Thymus (tissue), 11 donors: ENCODE results near the gene CWC25. TPM values are rescaled to one million over a fixed set of nuclear protein-coding genes. Genes with fewer than 3 reads are reported as not detected.

Source experiments
- DNase-seq, 9 donors: peaks; one replicate each; pipeline ENCODE4 v3.0.0-alpha.2; 2013; ENCODE audit warnings: low spot score in 9 of 9, low read depth in 6 of 9, missing footprints in 1 of 9
- H3K27ac ChIP-seq, 2 donors: one replicate each; pipeline ENCODE4 v1.5.1; 2013; ENCODE audit warnings: control low read depth in 1 of 2, low read depth in 1 of 2, low read length in 1 of 2, mild to moderate bottlenecking in 1 of 2, moderate library complexity in 1 of 2
- H3K27me3 ChIP-seq, 2 donors: one replicate each; pipeline ENCODE4 v1.5.1; 2013; ENCODE audit warnings: low read length in 1 of 2; ENCODE audit not compliant: control insufficient read depth in 2 of 2, insufficient read depth in 1 of 2
- H3K36me3 ChIP-seq, 2 donors: one replicate each; pipeline ENCODE4 v1.5.1; 2013; ENCODE audit warnings: low read length in 1 of 2, mild to moderate bottlenecking in 1 of 2, moderate library complexity in 1 of 2; ENCODE audit not compliant: control insufficient read depth in 2 of 2, insufficient read depth in 2 of 2
- H3K4me1 ChIP-seq, 2 donors: one replicate each; pipeline ENCODE4 v1.5.1; 2013; ENCODE audit warnings: low read length in 2 of 2; ENCODE audit not compliant: control insufficient read depth in 2 of 2, insufficient read depth in 2 of 2
- H3K4me3 ChIP-seq, 2 donors: one replicate each; pipeline ENCODE4 v1.5.1; 2013; ENCODE audit warnings: low read length in 2 of 2, control low read depth in 1 of 2, mild to moderate bottlenecking in 1 of 2
- H3K9me3 ChIP-seq, 2 donors: one replicate each; pipeline ENCODE4 v1.5.1; 2013; ENCODE audit warnings: low read length in 1 of 2, mild to moderate bottlenecking in 1 of 2; ENCODE audit not compliant: control insufficient read depth in 2 of 2, insufficient read depth in 1 of 2
- WGBS: extraction: QIAGEN DNeasy Blood & Tissue Kit; methylation state at CpG from one replicate; pipeline ENCODE4 v1.1.7; 2013; 5-methylcytosine and 5-hydroxymethylcytosine counted together
- polyA plus RNA-seq: library from polyadenylated mRNA; stranded (reverse); fragments of 200-250 nt; gene quantifications from one replicate; pipeline ENCODE4 v1.2.3, GENCODE V29; 2013
- total RNA-seq: library from RNA; stranded (reverse); fragments of 120-200 nt; gene quantifications from one replicate; pipeline ENCODE4 v1.2.4, GENCODE V29; 2013
- donor health status: healthy.

CWC25 gene
- total and polyA plus RNA-seq, 2 donors = 18.7 to 36.2 TPM

GRCh38 chr17:38777641-38778250 lies 47.4 kb downstream of the CWC25 start:
- Histone ChIP-seq H3K4me3 (no peak overlapping the region), H3K36me3 (peaks cover 66 to 79% of the 10 kb centered on the region in 2 donors), H3K9me3 (no peaks in the 10 kb centered on the region), H3K27me3 (no peaks in the 10 kb centered on the region), H3K27ac (no peak overlapping the region), H3K4me1 (peaks cover 0 to 2% of the 10 kb centered on the region in 2 donors)
- DNase-seq = no peak
- WGBS = 83% methylated on average over 7 of the region's 7 CpGs

- Histone ChIP-seq H3K36me3 (peaks cover 51 to 77% of the 10 kb centered on the region in 2 donors), H3K4me3 (no peak overlapping the region), H3K9me3 (no peaks in the 10 kb centered on the region), H3K4me1 (no peaks in the 10 kb centered on the region), H3K27ac (no peak overlapping the region), H3K27me3 (no peaks in the 10 kb centered on the region)
- no peak for DNase-seq
These were observed 51.9 kb downstream of the CWC25 start for GRCh38 chr17:38773258-38773657.

GRCh38 chr17:38768417-38768816 lies 56.7 kb downstream of the CWC25 start:
- no peak overlapping the region for H3K27ac ChIP-seq
- DNase-seq = no peak
- no peaks in the 10 kb centered on the region for H3K27me3 ChIP-seq
- 95% methylated on average over 6 of the region's 6 CpGs for WGBS
- H3K9me3 ChIP-seq = no peaks in the 10 kb centered on the region
- no peak overlapping the region for H3K4me3 ChIP-seq
- H3K4me1 ChIP-seq = no peaks in the 10 kb centered on the region
- H3K36me3 ChIP-seq = peaks cover 66 to 93% of the 10 kb centered on the region in 2 donors

GRCh38 chr17:38766341-38766740 lies 58.8 kb downstream of the CWC25 start:
- Histone ChIP-seq H3K9me3 (no peaks in the 10 kb centered on the region), H3K4me3 (no peak overlapping the region), H3K27ac (no peak overlapping the region), H3K4me1 (no peaks in the 10 kb centered on the region), H3K36me3 (peaks cover 80 to 93% of the 10 kb centered on the region in 2 donors), H3K27me3 (no peaks in the 10 kb centered on the region)
- WGBS = 97% methylated on average over 5 of the region's 5 CpGs
- DNase-seq = no peak

GRCh38 chr17:38762231-38762630 lies 62.9 kb downstream of the CWC25 start:
- no peak overlapping the region for H3K27ac ChIP-seq
- no peak for DNase-seq
- H3K4me1 ChIP-seq = no peaks in the 10 kb centered on the region
- H3K36me3 ChIP-seq = peaks cover 82 to 85% of the 10 kb centered on the region in 2 donors
- H3K9me3 ChIP-seq = no peaks in the 10 kb centered on the region
- H3K4me3 ChIP-seq = no peak overlapping the region
- WGBS = 99% methylated on average over 3 of the region's 3 CpGs
- no peaks in the 10 kb centered on the region for H3K27me3 ChIP-seq

DNA sequence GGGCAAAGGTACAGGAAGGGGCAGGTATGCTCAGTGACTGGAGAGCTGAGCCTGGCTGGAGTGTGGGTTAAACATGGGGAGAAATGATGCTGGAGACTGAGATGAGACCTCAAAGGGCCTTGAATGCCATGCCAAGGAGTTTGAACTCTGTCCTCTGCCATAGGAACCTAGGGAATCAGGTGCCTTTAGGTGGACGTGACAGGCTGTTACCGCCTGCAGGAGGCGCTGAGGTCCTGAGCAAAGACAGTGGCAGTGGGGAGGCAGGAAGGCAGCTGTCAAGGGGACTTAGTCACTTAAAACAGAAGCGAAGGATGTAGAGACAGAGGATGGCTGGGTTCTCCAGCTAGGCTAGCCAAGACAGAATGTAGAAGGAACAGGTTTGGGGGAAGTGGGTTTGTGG lies 63.5 kb downstream of the CWC25 start:
- Histone ChIP-seq H3K9me3 (no peaks in the 10 kb centered on the region), H3K4me3 (no peak overlapping the region), H3K4me1 (no peaks in the 10 kb centered on the region), H3K27ac (no peak overlapping the region), H3K36me3 (peaks cover 77 to 80% of the 10 kb centered on the region in 2 donors), H3K27me3 (no peaks in the 10 kb centered on the region)
- WGBS = 93% methylated on average over 4 of the region's 4 CpGs
- DNase-seq = peak in 1 of 9 donors; percentile 31

DNA sequence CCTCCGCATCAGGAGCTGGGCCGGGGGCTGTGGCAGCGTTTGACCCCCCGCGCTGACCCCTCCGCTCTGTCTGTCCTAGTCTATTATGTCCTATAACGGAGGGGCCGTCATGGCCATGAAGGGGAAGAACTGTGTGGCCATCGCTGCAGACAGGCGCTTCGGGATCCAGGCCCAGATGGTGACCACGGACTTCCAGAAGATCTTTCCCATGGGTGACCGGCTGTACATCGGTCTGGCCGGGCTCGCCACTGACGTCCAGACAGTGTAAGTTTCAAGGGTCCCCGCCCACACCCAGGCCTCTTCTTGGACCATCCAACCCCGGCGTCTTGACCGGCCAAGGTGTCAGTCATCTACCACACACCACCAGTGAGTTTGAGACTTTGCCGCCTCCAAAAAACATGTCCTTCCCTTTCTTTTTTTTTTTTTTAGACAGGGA lies 72.0 kb downstream of the CWC25 start:
- Histone ChIP-seq H3K27ac (peak overlapping the region; percentile 64 to 75), H3K4me1 (peaks cover 24 to 52% of the 10 kb centered on the region in 2 donors), H3K27me3 (peaks cover 30 to 40% of the 10 kb centered on the region in 2 donors), H3K4me3 (peak overlapping the region; percentile 74 to 87), H3K36me3 (peaks cover 25 to 31% of the 10 kb centered on the region in 2 donors), H3K9me3 (peaks cover 0 to 13% of the 10 kb centered on the region in 2 donors)
- WGBS = 17% methylated on average over 22 of the region's 22 CpGs
- no peak for DNase-seq

GRCh38 chr17:38752308-38753070 lies 72.6 kb downstream of the CWC25 start, which contains the start of gene PSMB3:
PSMB3 (plus strand) TSS chr17:38752741; CDS start chr17:38752827, 86 bp downstream.
- H3K27ac ChIP-seq = peak within 1 kb of the TSS; percentile 88 to 91
- peak; percentile 95 to 99 (median 98) for DNase-seq
- peaks cover 24 to 57% of the 10 kb centered on the region in 2 donors for H3K4me1 ChIP-seq
- H3K9me3 ChIP-seq = peaks cover 0 to 13% of the 10 kb centered on the region in 2 donors
- WGBS = under 1% methylated on average over 44 of the region's 44 CpGs
- H3K4me3 ChIP-seq = peak within 1 kb of the TSS; percentile 74 to 87
- H3K27me3 ChIP-seq = peaks cover 33 to 46% of the 10 kb centered on the region in 2 donors
- H3K36me3 ChIP-seq = peaks cover 19 to 25% of the 10 kb centered on the region in 2 donors

DNA sequence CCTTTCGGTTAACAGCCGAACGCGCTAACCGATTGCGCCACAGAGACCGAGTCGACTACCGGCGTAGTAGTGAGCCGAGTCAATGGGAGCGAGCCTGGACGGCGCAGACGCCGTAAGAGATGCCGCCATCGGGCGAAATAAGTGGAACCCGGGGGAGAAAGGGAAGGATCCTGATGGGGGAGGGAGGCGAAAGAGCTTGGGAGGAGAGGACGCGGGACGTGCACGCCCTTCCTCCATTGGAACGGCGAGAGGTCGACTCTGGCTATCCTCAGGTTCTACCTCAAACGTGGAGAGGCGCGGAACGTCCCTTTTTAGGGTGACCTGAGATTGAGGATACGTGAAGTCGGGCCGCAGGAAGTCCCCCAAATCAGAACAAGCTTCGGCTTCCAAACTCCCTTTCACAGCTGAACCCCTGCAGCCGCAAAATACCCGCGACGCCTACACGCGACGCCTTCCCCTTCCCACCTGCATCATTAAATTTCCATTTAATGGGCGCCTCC lies 73.3 kb downstream of the CWC25 start:
- Histone ChIP-seq H3K27ac (peak overlapping the region; percentile 88 to 91), H3K36me3 (peaks cover 17 to 24% of the 10 kb centered on the region in 2 donors), H3K27me3 (peaks cover 39 to 52% of the 10 kb centered on the region in 2 donors), H3K9me3 (peaks cover 0 to 13% of the 10 kb centered on the region in 2 donors), H3K4me1 (peaks cover 24 to 63% of the 10 kb centered on the region in 2 donors), H3K4me3 (peak overlapping the region; percentile 74 to 87)
- DNase-seq = peak in 8 of 9 donors; percentile 52 to 87 (median 68)
- WGBS = under 1% methylated on average over 44 of the region's 44 CpGs
